SW 1271 (cell line): ENCODE data around the gene TLCD1.
A peak's percentile ranks its signal among the peaks of the same experiment; 100 is the strongest.

ENCODE experiments used
- DNase-seq, 2 experiments: peaks; one replicate each; lab custom pipeline; 2025; lab: John Stamatoyannopoulos, UW

TLCD1 gene, protein sequence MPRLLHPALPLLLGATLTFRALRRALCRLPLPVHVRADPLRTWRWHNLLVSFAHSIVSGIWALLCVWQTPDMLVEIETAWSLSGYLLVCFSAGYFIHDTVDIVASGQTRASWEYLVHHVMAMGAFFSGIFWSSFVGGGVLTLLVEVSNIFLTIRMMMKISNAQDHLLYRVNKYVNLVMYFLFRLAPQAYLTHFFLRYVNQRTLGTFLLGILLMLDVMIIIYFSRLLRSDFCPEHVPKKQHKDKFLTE

DNA sequence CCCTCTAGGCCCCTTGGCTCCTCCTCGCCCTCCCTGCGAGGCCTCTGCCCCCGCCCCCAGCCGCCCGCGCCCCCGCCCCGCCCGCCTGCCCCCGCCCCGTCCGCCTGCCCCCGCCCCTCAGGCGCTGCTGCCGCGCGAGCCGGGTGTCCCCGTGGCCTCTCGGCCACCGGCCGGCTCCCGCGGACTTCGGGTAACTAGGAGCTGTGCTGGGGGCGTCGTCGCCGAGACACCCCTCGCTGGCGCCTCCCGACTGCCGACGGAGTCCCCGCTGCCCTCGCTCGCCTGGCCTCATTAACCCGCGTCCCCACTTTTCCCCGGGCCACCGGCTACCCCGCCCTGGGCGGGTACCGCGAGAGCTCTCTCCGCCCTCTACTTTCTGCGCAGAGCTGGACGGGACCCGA is at the start of gene TLCD1:
TSS of gene TLCD1 (minus strand) at position 8 of the 401 bp plus-strand sequence. CDS start 136 bp downstream, outside the sequence.
- peak in 1 of 2 experiments; percentile 75 for DNase-seq

DNA sequence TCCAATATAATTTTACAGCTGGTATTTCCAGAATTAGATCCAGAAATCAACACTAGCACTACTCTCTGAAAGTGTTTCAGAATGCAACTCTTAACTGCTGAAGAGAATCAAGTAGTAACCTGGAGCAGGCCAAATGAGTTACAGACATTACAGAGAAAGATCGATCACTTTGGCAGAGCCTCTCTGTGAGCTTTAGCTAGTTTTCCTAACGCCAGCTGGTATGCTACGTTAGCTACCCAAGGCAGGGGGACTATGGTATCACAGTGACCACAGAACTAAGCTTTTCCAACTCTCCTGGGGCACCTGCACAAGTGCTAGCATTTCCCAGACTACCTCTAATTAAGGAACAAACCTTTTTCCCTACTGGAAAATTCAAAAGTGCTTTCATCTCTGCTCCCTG is 48.2 kb upstream of the TLCD1 start:
- no peak for DNase-seq

GRCh38 chr17:28773736-28774135 is 47.7 kb upstream of the TLCD1 start:
- no peak for DNase-seq

- no peak for DNase-seq
Observed at GRCh38 chr17:28765038-28765437, 39.0 kb upstream of the TLCD1 start.

- peak in 1 of 2 experiments; percentile 69 for DNase-seq
Observed at GRCh38 chr17:28763804-28764266, 37.8 kb upstream of the TLCD1 start.

DNA sequence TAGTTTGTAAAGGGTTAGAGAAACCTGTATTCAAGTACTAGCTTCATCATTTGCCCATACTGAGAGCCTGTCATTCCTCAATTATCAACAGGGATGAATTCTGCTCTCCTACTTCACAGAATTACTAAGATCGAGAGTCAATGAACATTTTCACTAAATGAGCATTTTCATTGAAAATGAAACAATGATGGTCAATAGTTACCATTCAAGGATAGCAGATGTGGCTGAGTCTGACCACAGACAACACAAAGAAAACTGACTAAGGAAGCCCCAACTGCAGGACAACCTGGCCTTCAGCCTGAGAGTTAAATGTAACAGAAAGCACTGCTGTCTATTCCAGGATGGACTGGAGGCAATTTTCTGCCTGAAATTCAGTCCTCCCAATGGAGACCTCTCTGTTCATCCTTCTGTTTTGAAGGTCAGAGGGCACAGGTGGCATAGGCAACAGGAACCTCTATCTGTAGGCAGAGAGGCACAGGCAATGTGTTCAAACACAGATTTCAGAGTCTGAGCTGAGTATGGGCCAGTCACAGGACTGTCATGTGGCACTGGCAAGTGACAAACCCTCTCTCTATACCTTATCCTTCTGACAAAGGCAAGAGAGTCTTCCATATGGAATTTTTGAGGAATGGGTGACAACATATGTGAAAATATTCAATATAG is 37.2 kb upstream of the TLCD1 start:
- DNase-seq = no peak

- no peak for DNase-seq
Observed at GRCh38 chr17:28760601-28761562, 34.8 kb upstream of the TLCD1 start.

DNA sequence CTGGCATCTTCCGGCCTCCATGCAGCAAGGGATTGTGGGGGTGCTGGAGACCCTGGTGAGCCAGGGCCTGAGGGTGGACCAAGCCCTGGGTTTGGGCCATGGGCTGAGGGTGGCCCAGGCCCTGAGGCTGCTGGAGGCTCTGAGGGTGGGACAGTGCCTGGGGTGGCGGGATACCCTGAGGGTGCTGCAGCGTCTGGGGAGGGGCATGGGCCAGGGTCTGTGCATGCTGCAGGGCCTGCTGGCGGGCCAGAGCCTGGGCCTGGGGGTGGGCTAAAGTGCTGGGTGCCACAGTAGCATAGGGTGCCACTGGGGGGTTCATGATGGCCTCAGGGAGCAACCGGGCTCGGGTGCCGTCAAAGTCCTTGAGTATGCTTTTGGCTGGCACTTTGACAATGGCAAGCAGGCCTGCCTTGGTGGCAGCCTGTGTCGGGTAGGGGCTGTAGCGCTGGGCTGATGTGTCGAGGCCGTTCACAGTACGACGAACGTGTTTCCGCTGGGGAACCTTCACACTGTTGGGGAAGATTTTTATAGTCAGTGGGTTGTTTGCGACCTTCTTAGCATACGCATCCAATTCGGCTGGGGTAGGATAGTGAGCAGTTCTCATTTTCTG is 33.3 kb upstream of the TLCD1 start:
- DNase-seq = no peak

GRCh38 chr17:28758411-28759121 is 32.5 kb upstream of the TLCD1 start:
- DNase-seq = no peak

GRCh38 chr17:28756049-28756804 is 30.2 kb upstream of the TLCD1 start:
- no peak for DNase-seq

DNA sequence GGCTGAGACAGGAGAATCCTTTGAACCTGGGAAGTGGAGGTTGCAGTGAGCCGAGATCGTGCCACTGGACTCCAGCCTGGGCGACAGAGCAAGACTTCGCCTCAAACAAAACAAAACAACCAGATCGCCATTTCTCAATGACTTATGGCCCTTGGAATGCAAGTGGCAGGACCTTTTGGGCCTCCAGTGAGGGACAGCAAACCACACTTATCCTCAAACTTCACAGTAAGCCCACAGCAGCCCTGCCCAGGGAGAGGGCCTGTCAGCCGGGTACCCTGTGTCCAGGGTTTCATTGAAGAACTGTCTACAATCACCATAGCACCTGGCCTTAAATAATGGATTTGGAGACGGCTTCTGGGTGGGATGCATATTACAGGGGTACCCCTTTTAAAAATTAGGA is 29.5 kb upstream of the TLCD1 start:
- no peak for DNase-seq

DNA sequence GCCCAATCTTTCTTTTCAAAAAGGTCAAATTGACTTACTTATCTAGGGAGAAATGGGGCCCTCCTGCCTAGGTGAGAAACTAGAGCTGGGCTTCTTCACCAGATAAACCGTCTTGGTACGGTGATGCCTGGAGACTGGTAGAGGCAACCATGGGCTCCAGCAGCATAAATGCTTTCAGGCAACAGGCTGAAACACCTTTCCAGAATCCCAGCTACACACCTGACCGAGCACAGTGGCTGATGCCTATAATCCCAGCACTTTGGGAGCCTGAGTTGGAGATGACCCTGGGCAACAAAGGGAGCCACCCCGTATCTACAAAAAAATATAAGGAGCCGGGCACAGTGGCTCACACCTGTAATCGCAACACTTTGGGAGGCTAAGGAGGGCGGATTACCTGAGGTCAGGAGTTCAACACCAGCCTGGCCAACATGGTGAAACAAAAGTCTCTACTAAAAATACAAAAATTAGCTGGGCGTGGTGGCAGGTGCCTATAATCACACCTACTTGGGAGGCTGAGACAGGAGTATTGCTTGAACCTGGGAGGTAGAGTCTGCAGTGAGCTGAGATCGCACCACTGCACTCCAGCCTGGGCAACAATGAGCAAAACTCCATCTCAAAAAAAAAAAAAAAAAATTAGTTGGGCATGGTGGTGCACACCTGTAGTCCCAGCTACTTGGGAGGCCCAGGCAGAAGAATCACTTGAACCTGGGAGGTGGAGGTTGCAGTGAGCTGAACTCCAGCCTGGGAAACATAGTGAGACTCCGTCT is 25.8 kb upstream of the TLCD1 start:
- no peak for DNase-seq

DNA sequence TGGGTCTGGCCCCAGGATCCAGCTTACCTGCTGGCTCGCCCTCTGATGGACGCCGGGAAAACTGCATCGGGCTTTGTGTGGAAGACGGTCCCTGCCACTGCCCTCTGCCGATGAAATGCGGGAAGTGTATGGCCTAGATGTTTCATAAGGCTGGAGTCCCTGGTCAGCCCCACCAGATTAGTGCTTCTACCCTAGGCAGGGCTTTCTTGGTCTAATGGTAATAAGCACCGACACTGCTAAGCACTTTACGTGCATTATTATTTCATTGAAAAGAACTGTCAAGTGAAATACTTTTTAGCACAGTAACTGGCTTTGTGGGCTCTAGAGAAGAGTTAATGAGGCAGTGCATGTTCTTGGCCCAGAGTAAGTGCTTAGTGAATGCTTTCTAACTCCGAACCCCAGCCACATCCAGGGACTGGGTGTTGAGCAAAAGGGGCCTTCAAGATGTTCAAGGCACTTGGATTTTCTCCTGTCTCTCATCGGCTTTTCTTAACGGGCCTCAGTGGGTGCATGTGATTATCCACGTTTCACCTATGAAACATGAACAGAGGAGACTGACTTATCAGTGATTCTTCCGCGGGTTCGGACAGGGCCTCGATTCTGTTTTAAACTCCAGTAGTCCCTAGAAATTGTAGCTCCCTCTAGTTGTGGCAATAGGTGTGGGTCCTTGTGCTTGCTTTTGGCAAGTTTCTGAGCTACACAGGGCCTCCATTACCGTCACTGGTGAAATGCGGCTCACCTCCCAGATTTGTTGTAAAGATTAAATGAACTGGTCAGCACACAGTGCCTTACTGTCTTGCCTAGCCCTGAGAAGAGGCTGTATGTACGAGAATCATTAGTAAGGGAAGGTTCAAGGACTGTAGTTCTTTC is 24.4 kb upstream of the TLCD1 start:
- DNase-seq = peak; percentile 70 to 91

DNA sequence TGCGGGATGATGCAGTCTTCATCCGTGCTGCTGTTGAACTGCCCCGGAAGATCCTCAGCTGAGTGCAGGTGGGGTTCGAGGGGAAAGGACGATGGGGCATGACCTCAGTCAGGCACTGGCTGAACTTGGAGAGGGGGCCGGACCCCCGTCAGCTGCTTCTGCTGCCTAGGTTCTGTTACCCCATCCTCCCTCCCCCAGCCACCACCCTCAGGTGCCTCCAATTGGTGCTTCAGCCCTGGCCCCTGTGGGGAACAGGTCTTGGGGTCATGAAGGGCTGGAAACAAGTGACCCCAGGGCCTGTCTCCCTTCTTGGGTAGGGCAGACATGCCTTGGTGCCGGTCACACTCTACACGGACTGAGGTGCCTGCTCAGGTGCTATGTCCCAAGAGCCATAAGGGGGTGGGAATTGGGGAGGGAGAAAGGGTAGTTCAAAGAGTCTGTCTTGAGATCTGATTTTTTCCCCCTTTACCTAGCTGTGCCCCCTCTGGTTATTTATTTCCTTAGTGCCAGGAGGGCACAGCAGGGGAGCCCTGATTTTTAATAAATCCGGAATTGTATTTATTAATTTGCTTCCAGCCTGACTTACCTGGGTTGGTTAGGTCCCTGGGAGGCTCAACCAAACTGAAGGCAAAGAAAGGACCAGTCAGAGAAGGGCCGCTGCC is 23.6 kb upstream of the TLCD1 start:
- DNase-seq = no peak

DNA sequence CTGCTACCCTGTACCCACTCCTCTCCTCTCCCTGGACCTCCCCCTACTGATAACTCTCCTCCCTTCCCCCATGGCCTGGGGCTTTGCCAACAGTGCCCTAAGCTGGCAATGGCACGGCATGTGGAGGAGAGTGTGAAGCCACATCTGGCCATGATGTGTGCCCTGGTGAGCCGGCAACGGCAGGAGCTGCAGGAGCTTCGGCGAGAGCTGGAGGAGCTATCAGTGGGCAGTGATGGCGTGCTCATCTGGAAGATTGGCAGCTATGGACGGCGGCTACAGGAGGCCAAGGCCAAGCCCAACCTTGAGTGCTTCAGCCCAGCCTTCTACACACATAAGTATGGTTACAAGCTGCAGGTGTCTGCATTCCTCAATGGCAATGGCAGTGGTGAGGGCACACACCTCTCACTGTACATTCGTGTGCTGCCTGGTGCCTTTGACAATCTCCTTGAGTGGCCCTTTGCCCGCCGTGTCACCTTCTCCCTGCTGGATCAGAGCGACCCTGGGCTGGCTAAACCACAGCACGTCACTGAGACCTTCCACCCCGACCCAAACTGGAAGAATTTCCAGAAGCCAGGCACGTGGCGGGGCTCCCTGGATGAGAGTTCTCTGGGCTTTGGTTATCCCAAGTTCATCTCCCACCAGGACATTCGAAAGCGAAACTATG is 23.0 kb upstream of the TLCD1 start:
- DNase-seq = no peak

GRCh38 chr17:28747801-28748750 is 22.0 kb upstream of the TLCD1 start:
- no peak for DNase-seq
